ENCODE measurements around the gene UQCC5.

UQCC5 gene

GRCh38 chr3:52533623-52534280, 2.7 kb upstream of the UQCC5 start, which contains the start of gene NT5DC2 (continued):
- peak; percentile 32; the same call in 1 of the 2 replicates for TF ChIP-seq ZNF398 (tag by site-specific recombination; IDR thresholded peaks at IDR 0.05)
- no peak for TF ChIP-seq ZBTB49 (tag by site-specific recombination; IDR thresholded peaks at IDR 0.05; ENCODE audit: low read depth)
- no peak for TF ChIP-seq ZEB2 (tag by site-specific recombination; IDR thresholded peaks at IDR 0.05)
- no peak for TF ChIP-seq ELK4 (IDR thresholded peaks at IDR 0.05; ENCODE audit: borderline replicate concordance, low read depth, low read length)
- 0 out of 2 replicates have a peak, but pooled peaks have one; percentile 14 for TF ChIP-seq SP7 (tag by site-specific recombination; IDR thresholded peaks at IDR 0.05)
- no peak for TF ChIP-seq ZIC2 (tag by site-specific recombination; IDR thresholded peaks at IDR 0.05)
- no peak for TF ChIP-seq ZFHX2 (tag by site-specific recombination; conservative IDR thresholded peaks at IDR 0.05)
- TF ChIP-seq, protein P1, sequence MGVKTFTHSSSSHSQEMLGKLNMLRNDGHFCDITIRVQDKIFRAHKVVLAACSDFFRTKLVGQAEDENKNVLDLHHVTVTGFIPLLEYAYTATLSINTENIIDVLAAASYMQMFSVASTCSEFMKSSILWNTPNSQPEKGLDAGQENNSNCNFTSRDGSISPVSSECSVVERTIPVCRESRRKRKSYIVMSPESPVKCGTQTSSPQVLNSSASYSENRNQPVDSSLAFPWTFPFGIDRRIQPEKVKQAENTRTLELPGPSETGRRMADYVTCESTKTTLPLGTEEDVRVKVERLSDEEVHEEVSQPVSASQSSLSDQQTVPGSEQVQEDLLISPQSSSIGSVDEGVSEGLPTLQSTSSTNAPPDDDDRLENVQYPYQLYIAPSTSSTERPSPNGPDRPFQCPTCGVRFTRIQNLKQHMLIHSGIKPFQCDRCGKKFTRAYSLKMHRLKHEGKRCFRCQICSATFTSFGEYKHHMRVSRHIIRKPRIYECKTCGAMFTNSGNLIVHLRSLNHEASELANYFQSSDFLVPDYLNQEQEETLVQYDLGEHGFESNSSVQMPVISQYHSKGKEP (tag by site-specific recombination; IDR thresholded peaks at IDR 0.05) = no peak
- TF ChIP-seq ZNF768 (tag by site-specific recombination; IDR thresholded peaks at IDR 0.05) = no peak
- no peak for TF ChIP-seq SALL2 (tag by site-specific recombination; IDR thresholded peaks at IDR 0.05; ENCODE audit: borderline replicate concordance)
- no peak for TF ChIP-seq ZBTB17 (tag by site-specific recombination; IDR thresholded peaks at IDR 0.05)
- TF ChIP-seq ZNF174 (tag by site-specific recombination; IDR thresholded peaks at IDR 0.05) = no peak
- no peak for TF ChIP-seq ZBTB21 (tag by site-specific recombination; IDR thresholded peaks at IDR 0.05)
- TF ChIP-seq ZNF133 (tag by site-specific recombination; IDR thresholded peaks at IDR 0.05) = no peak
- no peak for TF ChIP-seq ZNF629 (tag by site-specific recombination; IDR thresholded peaks at IDR 0.05)
- TF ChIP-seq, protein P2, sequence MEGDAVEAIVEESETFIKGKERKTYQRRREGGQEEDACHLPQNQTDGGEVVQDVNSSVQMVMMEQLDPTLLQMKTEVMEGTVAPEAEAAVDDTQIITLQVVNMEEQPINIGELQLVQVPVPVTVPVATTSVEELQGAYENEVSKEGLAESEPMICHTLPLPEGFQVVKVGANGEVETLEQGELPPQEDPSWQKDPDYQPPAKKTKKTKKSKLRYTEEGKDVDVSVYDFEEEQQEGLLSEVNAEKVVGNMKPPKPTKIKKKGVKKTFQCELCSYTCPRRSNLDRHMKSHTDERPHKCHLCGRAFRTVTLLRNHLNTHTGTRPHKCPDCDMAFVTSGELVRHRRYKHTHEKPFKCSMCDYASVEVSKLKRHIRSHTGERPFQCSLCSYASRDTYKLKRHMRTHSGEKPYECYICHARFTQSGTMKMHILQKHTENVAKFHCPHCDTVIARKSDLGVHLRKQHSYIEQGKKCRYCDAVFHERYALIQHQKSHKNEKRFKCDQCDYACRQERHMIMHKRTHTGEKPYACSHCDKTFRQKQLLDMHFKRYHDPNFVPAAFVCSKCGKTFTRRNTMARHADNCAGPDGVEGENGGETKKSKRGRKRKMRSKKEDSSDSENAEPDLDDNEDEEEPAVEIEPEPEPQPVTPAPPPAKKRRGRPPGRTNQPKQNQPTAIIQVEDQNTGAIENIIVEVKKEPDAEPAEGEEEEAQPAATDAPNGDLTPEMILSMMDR (tag by site-specific recombination; IDR thresholded peaks at IDR 0.05) = no peak
- peak; percentile 66 for TF ChIP-seq ZSCAN30 (tag by site-specific recombination; IDR thresholded peaks at IDR 0.05)
- no peak for TF ChIP-seq KLF16 (tag by site-specific recombination; IDR thresholded peaks at IDR 0.05)
- no peak for TF ChIP-seq ZNF16 (tag by site-specific recombination; IDR thresholded peaks at IDR 0.05; ENCODE audit: low read depth)
- TF ChIP-seq ZNF404 (tag by site-specific recombination; IDR thresholded peaks at IDR 0.05) = no peak
- TF ChIP-seq SP2 (tag by site-specific recombination; IDR thresholded peaks at IDR 0.05) = peak; percentile 29; the same call in 1 of the 2 replicates
- 0 out of 2 replicates have a peak, but pooled peaks have one; percentile 31 for TF ChIP-seq ZNF660 (tag by site-specific recombination; IDR thresholded peaks at IDR 0.05)
- TF ChIP-seq BCL11B (tag by site-specific recombination; IDR thresholded peaks at IDR 0.05; ENCODE audit: low read depth) = no peak
- no peak for TF ChIP-seq IKZF3 (tag by site-specific recombination; IDR thresholded peaks at IDR 0.05)
- TF ChIP-seq ZNF223 (tag by site-specific recombination; IDR thresholded peaks at IDR 0.05) = no peak
- TF ChIP-seq, protein P3, sequence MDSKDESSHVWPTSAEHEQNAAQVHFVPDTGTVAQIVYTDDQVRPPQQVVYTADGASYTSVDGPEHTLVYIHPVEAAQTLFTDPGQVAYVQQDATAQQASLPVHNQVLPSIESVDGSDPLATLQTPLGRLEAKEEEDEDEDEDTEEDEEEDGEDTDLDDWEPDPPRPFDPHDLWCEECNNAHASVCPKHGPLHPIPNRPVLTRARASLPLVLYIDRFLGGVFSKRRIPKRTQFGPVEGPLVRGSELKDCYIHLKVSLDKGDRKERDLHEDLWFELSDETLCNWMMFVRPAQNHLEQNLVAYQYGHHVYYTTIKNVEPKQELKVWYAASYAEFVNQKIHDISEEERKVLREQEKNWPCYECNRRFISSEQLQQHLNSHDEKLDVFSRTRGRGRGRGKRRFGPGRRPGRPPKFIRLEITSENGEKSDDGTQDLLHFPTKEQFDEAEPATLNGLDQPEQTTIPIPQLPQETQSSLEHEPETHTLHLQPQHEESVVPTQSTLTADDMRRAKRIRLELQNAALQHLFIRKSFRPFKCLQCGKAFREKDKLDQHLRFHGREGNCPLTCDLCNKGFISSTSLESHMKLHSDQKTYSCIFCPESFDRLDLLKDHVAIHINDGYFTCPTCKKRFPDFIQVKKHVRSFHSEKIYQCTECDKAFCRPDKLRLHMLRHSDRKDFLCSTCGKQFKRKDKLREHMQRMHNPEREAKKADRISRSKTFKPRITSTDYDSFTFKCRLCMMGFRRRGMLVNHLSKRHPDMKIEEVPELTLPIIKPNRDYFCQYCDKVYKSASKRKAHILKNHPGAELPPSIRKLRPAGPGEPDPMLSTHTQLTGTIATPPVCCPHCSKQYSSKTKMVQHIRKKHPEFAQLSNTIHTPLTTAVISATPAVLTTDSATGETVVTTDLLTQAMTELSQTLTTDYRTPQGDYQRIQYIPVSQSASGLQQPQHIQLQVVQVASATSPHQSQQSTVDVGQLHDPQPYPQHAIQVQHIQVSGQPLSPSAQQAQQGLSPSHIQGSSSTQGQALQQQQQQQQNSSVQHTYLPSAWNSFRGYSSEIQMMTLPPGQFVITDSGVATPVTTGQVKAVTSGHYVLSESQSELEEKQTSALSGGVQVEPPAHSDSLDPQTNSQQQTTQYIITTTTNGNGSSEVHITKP (tag by site-specific recombination; IDR thresholded peaks at IDR 0.05) = no peak
